Trophoblast cell (in vitro differentiated cells and primary cell): Measurements from ENCODE around the gene KRT40.

Experiments
- DNase-seq, 2 donors: peaks; one replicate each; pipeline ENCODE4 v3.0.0-alpha.2; 2016
- H2AFZ ChIP-seq: 2 replicates; pipeline ENCODE4 v1.6.1; 2013; ENCODE audit warnings: low read length, moderate library complexity, mild to moderate bottlenecking; ENCODE audit not compliant: insufficient read depth, poor library complexity
- H2AK5ac ChIP-seq: 2 replicates; pipeline ENCODE4 v1.6.1; 2013; ENCODE audit warnings: mild to moderate bottlenecking, low read length
- H2BK120ac ChIP-seq: 2 replicates; pipeline ENCODE4 v1.6.1; 2013; ENCODE audit warnings: low read length, mild to moderate bottlenecking, moderate library complexity; ENCODE audit not compliant: insufficient read depth, poor library complexity
- H2BK12ac ChIP-seq: 2 replicates; pipeline ENCODE4 v1.6.1; 2013; ENCODE audit warnings: mild to moderate bottlenecking, low read length, moderate library complexity
- H2BK5ac ChIP-seq: 2 replicates; pipeline ENCODE4 v1.6.1; 2013; ENCODE audit warnings: low read length, low read depth, moderate library complexity, mild to moderate bottlenecking; ENCODE audit not compliant: poor library complexity
- H3K14ac ChIP-seq: 2 replicates; pipeline ENCODE4 v1.6.1; 2013; ENCODE audit warnings: mild to moderate bottlenecking, low read length
- H3K18ac ChIP-seq: 2 replicates; pipeline ENCODE4 v1.6.1; 2013; ENCODE audit warnings: mild to moderate bottlenecking, low read length
- H3K23ac ChIP-seq: 2 replicates; pipeline ENCODE4 v1.6.1; 2013; ENCODE audit warnings: low read length
- H3K27ac ChIP-seq: 2 replicates; pipeline ENCODE4 v1.5.1; 2013; ENCODE audit warnings: low read depth, mild to moderate bottlenecking, inconsistent platforms, low read length, moderate library complexity
- H3K27me3 ChIP-seq: 2 replicates; pipeline ENCODE4 v1.6.1; 2013; ENCODE audit warnings: inconsistent platforms, mild to moderate bottlenecking, low read length, moderate library complexity; ENCODE audit not compliant: insufficient read depth
- H3K36me3 ChIP-seq, 2 experiments: 1 replicate in 1 of 2; 2 replicates in 1 of 2; pipeline ENCODE4 v1.6.1; 2013; ENCODE audit warnings: low read length in 2 of 2, mild to moderate bottlenecking in 2 of 2, moderate library complexity in 1 of 2; ENCODE audit not compliant: insufficient read depth in 2 of 2, control insufficient read depth in 1 of 2
- H3K4ac ChIP-seq: 2 replicates; pipeline ENCODE4 v1.6.1; 2013; ENCODE audit warnings: low read depth, mild to moderate bottlenecking, low read length, moderate library complexity
- H3K4me1 ChIP-seq, 2 experiments: 1 replicate in 1 of 2; 2 replicates in 1 of 2; pipeline ENCODE4 v1.6.1; 2013; ENCODE audit warnings: low read length in 2 of 2, mild to moderate bottlenecking in 2 of 2, moderate library complexity in 1 of 2; ENCODE audit not compliant: insufficient read depth in 2 of 2, control insufficient read depth in 1 of 2
- H3K4me2 ChIP-seq: 2 replicates; pipeline ENCODE4 v1.6.1; 2013; ENCODE audit warnings: inconsistent platforms, mild to moderate bottlenecking, low read length, moderate library complexity
- H3K4me3 ChIP-seq: 2 replicates; pipeline ENCODE4 v1.5.1; 2013; ENCODE audit warnings: mild to moderate bottlenecking, low read depth, low read length, inconsistent platforms
- H3K79me1 ChIP-seq: one replicate; pipeline ENCODE4 v1.6.1; 2013; ENCODE audit warnings: low read length
- H3K79me2 ChIP-seq: 2 replicates; pipeline ENCODE4 v1.6.1; 2013; ENCODE audit warnings: low read length, mild to moderate bottlenecking; ENCODE audit not compliant: control insufficient read depth, insufficient read depth, poor library complexity
- H3K9ac ChIP-seq: 2 replicates; pipeline ENCODE4 v1.6.1; 2013; ENCODE audit warnings: mild to moderate bottlenecking, low read length
- H3K9me3 ChIP-seq: 2 replicates; pipeline ENCODE4 v1.6.1; 2013; ENCODE audit warnings: low read depth, mild to moderate bottlenecking, control low read depth, inconsistent platforms, low read length; ENCODE audit not compliant: insufficient read depth
- H4K12ac ChIP-seq: 2 replicates; pipeline ENCODE4 v1.6.1; 2013; ENCODE audit warnings: low read depth, mild to moderate bottlenecking, low read length, moderate library complexity
- H4K8ac ChIP-seq: 2 replicates; pipeline ENCODE4 v1.6.1; 2013; ENCODE audit warnings: low read depth, mild to moderate bottlenecking, low read length, moderate library complexity
- H4K91ac ChIP-seq: one replicate; pipeline ENCODE4 v1.6.1; 2013; ENCODE audit warnings: low read depth, mild to moderate bottlenecking, low read length, moderate library complexity
- WGBS: extraction: QIAGEN DNeasy Blood & Tissue Kit; methylation state at CpG from one replicate; pipeline ENCODE4 v1.1.7; 2013; ENCODE audit warnings: missing lambda C conversion rate; ENCODE audit not compliant: insufficient read length, insufficient coverage; ENCODE audit errors: extremely low coverage; 5-methylcytosine and 5-hydroxymethylcytosine counted together

The KRT40 gene

GRCh38 chr17:40936437-40936971 is 47.6 kb downstream of the KRT40 start:
- Histone ChIP-seq H3K27me3 (no peaks in the 10 kb centered on the region), H2BK5ac (peak overlapping the region; percentile 71), H3K27ac (peak overlapping the region; percentile 78), H3K36me3 (no peaks in the 10 kb centered on the region), H2BK12ac (peak overlapping the region; percentile 86), H3K9me3 (no peaks in the 10 kb centered on the region), H3K4ac (peak overlapping the region; percentile 39), H3K79me2 (peaks cover 2% of the 10 kb centered on the region), H4K8ac (peak overlapping the region; percentile 81), H2BK120ac (peak overlapping the region; percentile 50), H3K14ac (peak overlapping the region; percentile 87), H2AK5ac (peak overlapping the region; percentile 91), H4K91ac (peak overlapping the region; percentile 92), H3K4me2 (no peak overlapping the region), H3K23ac (no peak overlapping the region), H3K4me3 (no peak overlapping the region), H3K4me1 (peaks cover 20 to 25% of the 10 kb centered on the region in 2 experiments), H2AFZ (peak overlapping the region; percentile 35), H3K9ac (no peak overlapping the region), H3K18ac (peak overlapping the region; percentile 69), H3K79me1 (peaks cover 18% of the 10 kb centered on the region), H4K12ac (no peak overlapping the region)
- peak; percentile 90 to 99 for DNase-seq
- no CpG with 5 or more reads among the region's 19 CpGs for whole genome bisulfite sequencing

- Histone ChIP-seq H2BK120ac (no peak overlapping the region), H4K8ac (no peak overlapping the region), H3K36me3 (no peaks in the 10 kb centered on the region), H3K18ac (no peak overlapping the region), H3K79me1 (peaks cover 18% of the 10 kb centered on the region), H3K27ac (no peak overlapping the region), H3K79me2 (peaks cover 2% of the 10 kb centered on the region), H3K9me3 (no peaks in the 10 kb centered on the region), H2AFZ (no peak overlapping the region), H3K27me3 (no peaks in the 10 kb centered on the region), H3K14ac (no peak overlapping the region), H3K4ac (no peak overlapping the region), H3K4me2 (no peak overlapping the region), H4K12ac (no peak overlapping the region), H2BK12ac (no peak overlapping the region), H3K23ac (no peak overlapping the region), H3K4me3 (no peak overlapping the region), H2AK5ac (no peak overlapping the region), H3K4me1 (peaks cover 20 to 25% of the 10 kb centered on the region in 2 experiments), H2BK5ac (no peak overlapping the region), H4K91ac (no peak overlapping the region), H3K9ac (no peak overlapping the region)
- DNase-seq: peak in 1 of 2 donors; percentile 76
- WGBS: no CpG with 5 or more reads among the region's 3 CpGs
Measured at GRCh38 chr17:40935624-40936023, 48.5 kb downstream of the KRT40 start.

GRCh38 chr17:40932608-40933007 is 51.5 kb downstream of the KRT40 start:
- no CpG with 5 or more reads among the region's 2 CpGs for WGBS
- H2AFZ ChIP-seq: no peak overlapping the region

GRCh38 chr17:40931311-40931710 is 52.8 kb downstream of the KRT40 start:
- no peak overlapping the region for H2BK12ac ChIP-seq
- H3K14ac ChIP-seq: no peak overlapping the region
- peaks cover 4% of the 10 kb centered on the region for H3K79me1 ChIP-seq
- no peaks in the 10 kb centered on the region for H3K36me3 ChIP-seq
- DNase-seq: peak in 1 of 2 donors; percentile 34
- no peak overlapping the region for H3K23ac ChIP-seq
- H4K8ac ChIP-seq: no peak overlapping the region
- no peak overlapping the region for H2BK120ac ChIP-seq
- no peak overlapping the region for H2BK5ac ChIP-seq
- no peak overlapping the region for H4K12ac ChIP-seq
- H3K9me3 ChIP-seq: no peaks in the 10 kb centered on the region
- no peak overlapping the region for H3K4me2 ChIP-seq
- WGBS: no CpG with 5 or more reads among the region's 3 CpGs
- H3K27ac ChIP-seq: no peak overlapping the region
- H2AK5ac ChIP-seq: no peak overlapping the region
- H2AFZ ChIP-seq: no peak overlapping the region
- no peak overlapping the region for H3K4me3 ChIP-seq
- no peak overlapping the region for H3K4ac ChIP-seq
- H3K4me1 ChIP-seq: peaks cover 5 to 6% of the 10 kb centered on the region in 2 experiments
- no peak overlapping the region for H3K18ac ChIP-seq
- H3K27me3 ChIP-seq: no peaks in the 10 kb centered on the region
- H3K9ac ChIP-seq: no peak overlapping the region
- H4K91ac ChIP-seq: no peak overlapping the region
- H3K79me2 ChIP-seq: no peaks in the 10 kb centered on the region

More at GRCh38 chr17:40932608-40933007, 51.5 kb downstream of the KRT40 start:
- no peak overlapping the region for H3K9ac ChIP-seq
- H3K27me3 ChIP-seq: no peaks in the 10 kb centered on the region
- H3K14ac ChIP-seq: no peak overlapping the region
- no peak overlapping the region for H2BK5ac ChIP-seq
- H4K91ac ChIP-seq: no peak overlapping the region
- peaks cover 13% of the 10 kb centered on the region for H3K79me1 ChIP-seq
- no peak overlapping the region for H3K27ac ChIP-seq
- no peak overlapping the region for H2BK120ac ChIP-seq
- H3K4ac ChIP-seq: no peak overlapping the region
- H4K8ac ChIP-seq: no peak overlapping the region
- no peak overlapping the region for H2BK12ac ChIP-seq
- peaks cover 13 to 15% of the 10 kb centered on the region in 2 experiments for H3K4me1 ChIP-seq
- H3K18ac ChIP-seq: no peak overlapping the region
- no peak overlapping the region for H3K4me2 ChIP-seq
- no peak overlapping the region for H4K12ac ChIP-seq
- DNase-seq: no peak
- no peaks in the 10 kb centered on the region for H3K79me2 ChIP-seq
- no peak overlapping the region for H2AK5ac ChIP-seq
- H3K23ac ChIP-seq: no peak overlapping the region
- no peaks in the 10 kb centered on the region for H3K9me3 ChIP-seq
- H3K36me3 ChIP-seq: no peaks in the 10 kb centered on the region
- H3K4me3 ChIP-seq: no peak overlapping the region
